Measurements from ENCODE around the gene SLC35D3.
A peak's percentile ranks its signal among the peaks of the same experiment; 100 is the strongest.

Gene SLC35D3

DNA sequence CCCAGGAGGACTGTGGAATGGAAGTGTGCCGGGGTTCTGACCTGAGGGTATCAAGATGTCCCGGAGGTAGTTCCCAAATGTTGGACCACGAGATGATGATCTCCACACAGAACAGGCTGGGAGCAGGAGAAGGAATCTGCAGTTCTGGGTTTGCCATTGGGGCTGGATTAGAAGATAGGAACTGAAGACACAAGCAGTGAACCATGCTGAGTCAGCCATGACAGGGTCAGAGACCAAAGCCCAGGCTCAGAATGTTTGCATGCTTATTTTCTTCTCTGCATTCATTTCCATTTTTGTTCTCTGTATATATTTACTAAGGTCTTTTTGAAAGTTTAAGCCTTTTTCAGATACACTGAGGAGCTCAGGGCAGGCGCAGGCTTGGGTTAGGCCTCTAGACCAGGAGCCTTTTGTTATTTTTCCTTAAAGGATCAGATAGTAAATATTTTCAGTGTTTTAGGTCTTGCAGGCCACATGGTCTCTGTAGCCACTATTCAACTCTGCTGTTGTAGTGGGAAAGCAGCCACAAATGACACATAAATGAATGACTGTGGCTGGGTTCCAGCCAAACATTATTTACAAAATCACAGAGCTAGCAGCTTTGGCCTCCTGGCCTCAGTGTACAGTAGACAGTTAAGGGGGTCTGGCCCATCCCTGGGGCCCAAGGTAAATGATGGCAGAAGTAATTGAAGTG is 28.5 kb downstream of the SLC35D3 start:
- H3K27ac ChIP-seq (ENCODE audit: low read length) = no peak overlapping the region
- H3K36me3 ChIP-seq (replicated peaks; ENCODE audit: insufficient read depth, low read length) = no peaks in the 10 kb centered on the region
- TF ChIP-seq EZH2phosphoT487 (IDR thresholded peaks at IDR 0.05; ENCODE audit: low read length) (no peak), EZH2 (optimal IDR thresholded peaks at IDR 0.05; ENCODE audit: low read depth, low read length) (no peak)
- TF ChIP-seq, protein P1, sequence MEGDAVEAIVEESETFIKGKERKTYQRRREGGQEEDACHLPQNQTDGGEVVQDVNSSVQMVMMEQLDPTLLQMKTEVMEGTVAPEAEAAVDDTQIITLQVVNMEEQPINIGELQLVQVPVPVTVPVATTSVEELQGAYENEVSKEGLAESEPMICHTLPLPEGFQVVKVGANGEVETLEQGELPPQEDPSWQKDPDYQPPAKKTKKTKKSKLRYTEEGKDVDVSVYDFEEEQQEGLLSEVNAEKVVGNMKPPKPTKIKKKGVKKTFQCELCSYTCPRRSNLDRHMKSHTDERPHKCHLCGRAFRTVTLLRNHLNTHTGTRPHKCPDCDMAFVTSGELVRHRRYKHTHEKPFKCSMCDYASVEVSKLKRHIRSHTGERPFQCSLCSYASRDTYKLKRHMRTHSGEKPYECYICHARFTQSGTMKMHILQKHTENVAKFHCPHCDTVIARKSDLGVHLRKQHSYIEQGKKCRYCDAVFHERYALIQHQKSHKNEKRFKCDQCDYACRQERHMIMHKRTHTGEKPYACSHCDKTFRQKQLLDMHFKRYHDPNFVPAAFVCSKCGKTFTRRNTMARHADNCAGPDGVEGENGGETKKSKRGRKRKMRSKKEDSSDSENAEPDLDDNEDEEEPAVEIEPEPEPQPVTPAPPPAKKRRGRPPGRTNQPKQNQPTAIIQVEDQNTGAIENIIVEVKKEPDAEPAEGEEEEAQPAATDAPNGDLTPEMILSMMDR (IDR thresholded peaks at IDR 0.05; ENCODE audit: low read length) = no peak
- H3K4me3 ChIP-seq (ENCODE audit: low read length) = no peak overlapping the region
- H3K79me2 ChIP-seq (ENCODE audit: low read length) = no peaks in the 10 kb centered on the region
- no peak for DNase-seq
- H3K4me1 ChIP-seq (ENCODE audit: low read length) = no peaks in the 10 kb centered on the region
- no peaks in the 10 kb centered on the region for H4K20me1 ChIP-seq (ENCODE audit: insufficient read depth, low read length)
- no peaks in the 10 kb centered on the region for H3K27me3 ChIP-seq (replicated peaks; ENCODE audit: insufficient read depth, low read length)
- H2AFZ ChIP-seq (ENCODE audit: low read length) = peak overlapping the region; percentile 2; the same call in 1 of the 2 replicates
- H3K9ac ChIP-seq (ENCODE audit: low read length) = no peak overlapping the region
- no peaks in the 10 kb centered on the region for H3F3A ChIP-seq (ENCODE audit: insufficient read depth, low read length)
- H3K9me2 ChIP-seq (replicated peaks; ENCODE audit: insufficient read depth, low read length) = no peaks in the 10 kb centered on the region
- H3K4me2 ChIP-seq (ENCODE audit: low read depth, low read length) = no peak overlapping the region
- H3K9me3 ChIP-seq (replicated peaks; ENCODE audit: insufficient read depth, low read length) = no peaks in the 10 kb centered on the region

DNA sequence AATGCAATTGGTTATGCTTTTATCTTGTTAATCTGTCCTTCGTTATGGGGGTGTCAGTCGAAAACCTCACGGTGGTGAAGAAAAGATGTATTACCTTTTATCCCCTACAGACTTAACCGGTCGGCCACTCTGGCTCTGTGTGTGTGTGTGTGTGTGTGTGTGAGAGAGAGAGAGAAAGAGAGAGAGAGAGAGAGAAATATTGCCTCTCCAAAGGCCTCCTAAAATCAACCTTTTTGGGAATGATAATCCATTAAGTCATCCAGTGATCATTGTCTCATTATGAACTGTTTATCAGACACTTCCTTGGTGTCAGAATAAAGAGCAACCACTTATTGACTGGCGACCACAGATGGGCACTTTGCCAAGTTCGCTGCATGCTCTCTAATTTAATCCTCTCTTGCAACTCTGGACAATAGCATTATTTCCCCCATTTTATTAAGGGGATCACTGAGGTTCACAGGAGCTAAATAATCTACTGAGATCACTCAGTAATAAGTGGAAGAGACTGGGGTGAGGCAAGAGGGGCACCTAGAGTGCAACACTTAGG is 30.7 kb downstream of the SLC35D3 start:
- H2AFZ ChIP-seq (ENCODE audit: low read length) = no peak overlapping the region
- no peak overlapping the region for H3K9ac ChIP-seq (ENCODE audit: low read length)
- H3K9me3 ChIP-seq (replicated peaks; ENCODE audit: insufficient read depth, low read length) = no peaks in the 10 kb centered on the region
- H3K4me2 ChIP-seq (ENCODE audit: low read depth, low read length) = no peak overlapping the region
- no peak for DNase-seq
- H3F3A ChIP-seq (ENCODE audit: insufficient read depth, low read length) = no peaks in the 10 kb centered on the region
- H3K27me3 ChIP-seq (replicated peaks; ENCODE audit: insufficient read depth, low read length) = no peaks in the 10 kb centered on the region
- no peak overlapping the region for H3K4me3 ChIP-seq (ENCODE audit: low read length)
- no peaks in the 10 kb centered on the region for H4K20me1 ChIP-seq (ENCODE audit: insufficient read depth, low read length)
- H3K4me1 ChIP-seq (ENCODE audit: low read length) = peaks cover 8% of the 10 kb centered on the region
- TF ChIP-seq EZH2 (optimal IDR thresholded peaks at IDR 0.05; ENCODE audit: low read depth, low read length) = no peak
- TF ChIP-seq, protein P1 (IDR thresholded peaks at IDR 0.05; ENCODE audit: low read length) = no peak
- no peak for TF ChIP-seq EZH2phosphoT487 (IDR thresholded peaks at IDR 0.05; ENCODE audit: low read length)
- H3K9me2 ChIP-seq (replicated peaks; ENCODE audit: insufficient read depth, low read length) = no peaks in the 10 kb centered on the region
- H3K79me2 ChIP-seq (ENCODE audit: low read length) = no peaks in the 10 kb centered on the region
- H3K27ac ChIP-seq (ENCODE audit: low read length) = no peak overlapping the region
- H3K36me3 ChIP-seq (replicated peaks; ENCODE audit: insufficient read depth, low read length) = no peaks in the 10 kb centered on the region

DNA sequence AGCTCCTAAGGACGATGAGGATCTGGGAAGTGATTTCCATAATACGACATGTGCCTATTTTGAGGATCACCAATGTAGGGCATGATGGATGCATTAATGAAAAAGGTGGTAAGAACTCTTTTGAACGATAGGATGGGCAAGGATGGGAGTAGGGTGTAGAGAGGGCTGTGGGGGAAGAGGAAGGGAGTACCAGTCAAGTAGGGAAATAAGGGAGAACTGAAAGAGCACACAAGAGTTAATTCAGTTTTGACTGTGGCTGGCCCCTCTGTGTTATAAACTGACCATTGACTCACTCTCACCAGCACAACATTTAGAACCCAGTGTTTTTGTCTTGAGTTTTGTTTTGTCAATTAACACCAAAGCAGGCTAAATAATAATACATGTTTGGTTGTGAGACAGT is 33.0 kb downstream of the SLC35D3 start:
- Histone ChIP-seq H3K4me2 (ENCODE audit: low read depth, low read length) (no peak overlapping the region), H4K20me1 (ENCODE audit: insufficient read depth, low read length) (no peaks in the 10 kb centered on the region), H3K9me3 (replicated peaks; ENCODE audit: insufficient read depth, low read length) (no peaks in the 10 kb centered on the region), H3K27me3 (replicated peaks; ENCODE audit: insufficient read depth, low read length) (no peaks in the 10 kb centered on the region), H3K79me2 (ENCODE audit: low read length) (no peaks in the 10 kb centered on the region), H3K36me3 (replicated peaks; ENCODE audit: insufficient read depth, low read length) (no peaks in the 10 kb centered on the region), H3K4me1 (ENCODE audit: low read length) (peaks cover 8% of the 10 kb centered on the region), H3K9ac (ENCODE audit: low read length) (no peak overlapping the region), H2AFZ (ENCODE audit: low read length) (no peak overlapping the region), H3K27ac (ENCODE audit: low read length) (no peak overlapping the region), H3K4me3 (ENCODE audit: low read length) (no peak overlapping the region), H3K9me2 (replicated peaks; ENCODE audit: insufficient read depth, low read length) (no peaks in the 10 kb centered on the region), H3F3A (ENCODE audit: insufficient read depth, low read length) (no peaks in the 10 kb centered on the region)
- TF ChIP-seq, protein P1 (IDR thresholded peaks at IDR 0.05; ENCODE audit: low read length) = no peak
- no peak for TF ChIP-seq EZH2phosphoT487 (IDR thresholded peaks at IDR 0.05; ENCODE audit: low read length)
- TF ChIP-seq EZH2 (optimal IDR thresholded peaks at IDR 0.05; ENCODE audit: low read depth, low read length) = no peak
- no peak for DNase-seq

Data from MM.1S (cell line).